Activated naive CD4-positive, alpha-beta T cell (primary cell): ENCODE results near the gene EIF4G1.

Experiments
- DNase-seq, 4 experiments: peaks; one replicate each; lab custom pipeline; 2025; lab: John Stamatoyannopoulos, UW

The EIF4G1 gene

DNA sequence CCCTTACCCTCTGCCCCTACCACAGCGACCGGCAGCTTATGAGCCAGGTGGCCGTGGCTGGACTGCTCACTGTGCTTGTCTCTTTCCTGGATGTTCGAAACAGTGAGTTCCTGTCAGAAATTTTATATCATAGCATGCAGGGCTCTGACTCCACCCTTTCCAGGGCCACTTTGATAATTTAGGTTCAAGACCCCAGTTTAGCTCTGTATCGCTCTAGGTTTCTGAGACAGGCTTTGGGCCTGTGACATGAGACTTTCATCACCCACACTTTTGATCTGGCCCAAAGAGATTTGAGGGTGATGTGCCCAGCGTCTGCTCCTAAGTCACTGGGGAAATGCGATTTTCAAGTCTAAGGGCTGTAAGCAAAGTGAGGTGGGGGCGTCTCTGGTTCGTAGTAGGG lies 6.5 kb upstream of the EIF4G1 start:
- no peak for DNase-seq

DNA sequence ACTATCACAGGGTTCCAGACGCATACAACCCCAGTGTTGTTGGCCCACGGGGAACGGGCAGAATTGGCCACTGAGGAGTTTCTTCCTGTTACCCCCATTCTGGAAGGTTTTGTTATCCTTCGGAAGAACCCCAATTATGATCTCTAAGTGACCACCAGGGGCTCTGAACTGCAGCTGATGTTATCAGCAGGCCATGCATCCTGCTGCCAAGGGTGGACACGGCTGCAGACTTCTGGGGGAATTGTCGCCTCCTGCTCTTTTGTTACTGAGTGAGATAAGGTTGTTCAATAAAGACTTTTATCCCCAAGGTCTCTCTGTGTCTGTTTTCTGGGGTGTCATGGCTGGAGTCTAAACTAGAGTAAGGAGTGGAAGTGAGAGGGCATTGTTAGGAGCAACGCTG lies 5.7 kb upstream of the EIF4G1 start:
- no peak for DNase-seq

DNA sequence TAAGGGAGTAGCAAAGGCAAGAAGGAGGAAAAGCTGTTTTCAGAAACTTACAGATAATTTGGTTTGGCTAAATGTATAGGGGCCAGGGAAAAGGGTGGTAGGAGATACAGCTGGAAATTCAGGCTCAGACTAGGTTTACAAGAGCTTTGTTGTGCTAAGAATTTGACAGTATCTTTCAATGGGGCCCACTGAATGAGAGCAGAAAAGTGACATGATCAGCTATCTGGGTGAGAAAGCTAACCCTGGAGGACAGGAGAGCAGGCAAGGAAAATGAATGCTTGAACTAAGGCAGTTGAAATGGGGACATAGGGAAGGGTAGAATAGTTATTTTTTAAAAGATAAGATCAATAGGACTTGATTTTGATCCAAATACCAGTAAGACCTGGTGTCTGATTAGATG lies 2.8 kb upstream of the EIF4G1 start:
- DNase-seq = no peak

DNA sequence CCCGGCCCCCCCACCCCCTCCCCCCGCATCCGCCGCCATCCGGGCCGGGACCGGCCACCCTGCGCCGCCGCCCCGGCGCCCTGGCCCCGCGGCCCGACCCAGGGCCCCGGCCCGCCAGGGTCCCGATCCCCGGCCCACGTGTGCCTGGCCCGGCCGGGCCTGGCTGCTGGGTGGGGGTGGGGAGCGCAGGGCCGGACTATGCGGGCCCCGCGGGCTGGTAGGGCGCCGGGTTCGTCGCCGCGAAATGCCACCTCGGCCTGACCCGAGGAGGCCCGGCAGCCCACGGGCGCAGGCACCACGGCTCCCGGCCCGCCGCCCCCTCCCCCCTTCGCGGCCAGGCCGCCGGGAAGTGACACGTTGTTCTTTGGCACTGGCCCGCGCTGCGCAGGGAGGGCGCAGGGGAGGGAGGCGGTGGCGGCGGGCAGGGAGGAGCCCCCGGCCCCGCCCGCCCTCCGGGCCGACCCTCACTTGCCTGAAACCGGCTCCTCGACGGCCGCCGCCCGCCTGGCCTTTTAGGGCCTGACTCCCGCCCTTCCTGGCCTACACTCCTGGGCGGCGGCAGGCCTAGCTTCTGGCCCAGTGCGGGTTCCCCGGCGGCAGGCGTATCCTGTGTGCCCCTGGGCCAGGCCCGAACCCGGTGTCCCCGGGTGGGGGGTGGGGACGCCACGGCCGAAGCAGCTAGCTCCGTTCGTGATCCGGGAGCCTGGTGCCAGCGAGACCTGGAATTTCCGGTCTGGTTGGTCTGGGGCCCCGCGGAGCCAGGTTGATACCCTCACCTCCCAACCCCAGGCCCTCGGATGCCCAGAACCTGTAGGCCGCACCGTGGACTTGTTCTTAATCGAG lies 515 bp downstream of the EIF4G1 start:
- peak in 3 of 4 experiments; percentile 36 to 66 (median 54) for DNase-seq

DNA sequence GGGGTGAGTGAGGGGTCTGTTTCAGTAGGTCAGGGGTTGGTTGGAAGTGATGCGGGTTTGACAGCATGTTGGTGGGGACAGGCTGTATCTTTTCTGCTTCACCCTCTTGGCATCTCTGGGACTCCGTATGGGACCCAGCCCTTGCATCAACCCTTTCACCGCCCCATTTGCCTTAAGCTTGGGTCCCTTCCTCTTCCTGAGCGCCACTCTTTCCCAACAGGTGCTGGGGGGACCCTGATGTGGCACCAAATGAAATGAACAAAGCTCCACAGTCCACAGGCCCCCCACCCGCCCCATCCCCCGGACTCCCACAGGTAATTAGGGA lies 1.1 kb downstream of the EIF4G1 start:
- no peak for DNase-seq

DNA sequence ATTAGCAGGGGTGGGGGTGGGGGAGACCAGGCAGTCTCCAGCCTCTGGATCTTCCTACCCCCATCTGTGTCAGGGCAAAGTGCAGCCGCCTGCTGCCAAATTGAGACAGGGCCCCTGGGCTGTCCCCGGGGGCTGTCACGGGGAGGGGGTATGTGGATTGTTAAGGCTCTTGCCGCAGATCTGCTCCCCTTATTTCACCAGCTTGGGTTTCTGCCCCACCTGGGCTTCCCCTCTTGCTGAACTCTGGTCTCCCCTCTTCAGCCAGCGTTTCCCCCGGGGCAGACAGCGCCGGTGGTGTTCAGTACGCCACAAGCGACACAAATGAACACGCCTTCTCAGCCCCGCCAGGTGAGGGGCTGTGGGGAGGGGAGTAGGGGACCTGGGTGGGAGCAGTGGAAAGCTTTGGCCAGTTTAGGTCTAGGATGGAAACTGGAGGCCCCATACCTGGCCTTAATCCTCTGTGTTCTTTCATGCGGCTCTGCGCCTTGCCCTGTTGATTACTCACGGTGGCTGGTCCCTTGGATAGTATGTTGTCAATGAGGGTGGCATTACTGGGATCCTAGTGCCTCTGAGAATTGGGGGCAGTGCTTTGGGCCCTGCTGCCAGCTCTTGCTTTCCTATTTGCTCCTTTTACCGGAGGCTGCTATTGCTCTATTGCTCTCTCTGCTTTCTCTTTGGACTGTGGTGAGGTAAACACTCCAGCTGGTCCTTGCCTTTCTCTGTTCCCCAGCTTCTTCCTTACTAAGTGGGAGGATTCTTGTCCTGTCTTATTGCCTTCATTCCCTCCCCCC lies 1.7 kb downstream of the EIF4G1 start:
- DNase-seq = no peak

DNA sequence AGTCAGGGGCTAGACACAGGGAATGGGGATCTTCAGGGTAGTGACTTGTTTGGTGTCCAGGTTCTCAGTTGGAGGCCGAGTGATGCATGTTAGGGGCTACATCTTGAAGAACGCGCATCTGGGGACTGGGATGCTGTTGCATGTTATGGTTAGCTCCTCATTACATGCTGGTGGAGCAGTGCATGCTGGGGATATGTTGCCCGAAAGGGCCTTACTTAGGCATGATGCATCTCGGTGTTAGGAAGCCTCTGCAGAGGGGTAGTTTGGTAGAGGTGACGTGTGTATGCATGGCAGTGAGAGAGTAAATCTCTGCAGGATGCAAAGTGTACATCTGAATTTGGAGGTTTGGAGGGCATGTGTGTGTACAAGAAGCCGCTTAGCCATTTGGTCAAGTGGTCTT lies 2.4 kb downstream of the EIF4G1 start:
- no peak for DNase-seq

DNA sequence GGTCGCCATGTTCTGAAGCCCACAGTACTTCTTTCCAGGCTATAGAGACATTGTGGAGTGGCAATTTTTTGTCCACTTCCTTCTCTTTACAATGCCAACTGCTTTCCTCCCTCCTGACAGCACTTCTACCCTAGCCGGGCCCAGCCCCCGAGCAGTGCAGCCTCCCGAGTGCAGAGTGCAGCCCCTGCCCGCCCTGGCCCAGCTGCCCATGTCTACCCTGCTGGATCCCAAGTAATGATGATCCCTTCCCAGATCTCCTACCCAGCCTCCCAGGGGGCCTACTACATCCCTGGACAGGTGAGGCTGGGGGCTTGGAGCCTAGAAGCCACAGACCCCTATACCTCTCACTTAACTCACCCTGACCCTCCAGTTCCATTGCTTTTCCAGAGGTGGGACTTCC lies 2.8 kb downstream of the EIF4G1 start:
- no peak for DNase-seq

DNA sequence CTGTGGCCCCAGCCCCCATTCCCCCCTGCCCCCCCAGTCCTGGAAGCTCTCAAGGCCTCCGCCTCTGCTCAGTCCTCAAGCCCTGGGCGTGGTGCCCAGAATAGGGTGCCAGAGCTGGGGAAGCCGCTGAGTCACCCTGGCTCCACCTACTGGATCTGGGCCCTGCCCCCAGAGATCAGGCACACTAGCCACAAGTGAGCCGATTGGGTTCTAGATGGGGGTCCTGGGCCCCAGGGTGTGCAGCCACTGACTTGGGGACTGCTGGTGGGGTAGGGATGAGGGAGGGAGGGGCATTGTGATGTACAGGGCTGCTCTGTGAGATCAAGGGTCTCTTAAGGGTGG lies 5.7 kb downstream of the EIF4G1 start:
- DNase-seq = peak in 1 of 4 experiments; percentile 7

DNA sequence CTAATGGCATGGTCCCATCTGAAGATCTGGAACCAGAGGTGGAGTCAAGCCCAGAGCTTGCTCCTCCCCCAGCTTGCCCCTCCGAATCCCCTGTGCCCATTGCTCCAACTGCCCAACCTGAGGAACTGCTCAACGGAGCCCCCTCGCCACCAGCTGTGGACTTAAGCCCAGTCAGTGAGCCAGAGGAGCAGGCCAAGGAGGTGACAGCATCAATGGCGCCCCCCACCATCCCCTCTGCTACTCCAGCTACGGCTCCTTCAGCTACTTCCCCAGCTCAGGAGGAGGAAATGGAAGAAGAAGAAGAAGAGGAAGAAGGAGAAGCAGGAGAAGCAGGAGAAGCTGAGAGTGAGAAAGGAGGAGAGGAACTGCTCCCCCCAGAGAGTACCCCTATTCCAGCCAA lies 7.3 kb downstream of the EIF4G1 start:
- no peak for DNase-seq

DNA sequence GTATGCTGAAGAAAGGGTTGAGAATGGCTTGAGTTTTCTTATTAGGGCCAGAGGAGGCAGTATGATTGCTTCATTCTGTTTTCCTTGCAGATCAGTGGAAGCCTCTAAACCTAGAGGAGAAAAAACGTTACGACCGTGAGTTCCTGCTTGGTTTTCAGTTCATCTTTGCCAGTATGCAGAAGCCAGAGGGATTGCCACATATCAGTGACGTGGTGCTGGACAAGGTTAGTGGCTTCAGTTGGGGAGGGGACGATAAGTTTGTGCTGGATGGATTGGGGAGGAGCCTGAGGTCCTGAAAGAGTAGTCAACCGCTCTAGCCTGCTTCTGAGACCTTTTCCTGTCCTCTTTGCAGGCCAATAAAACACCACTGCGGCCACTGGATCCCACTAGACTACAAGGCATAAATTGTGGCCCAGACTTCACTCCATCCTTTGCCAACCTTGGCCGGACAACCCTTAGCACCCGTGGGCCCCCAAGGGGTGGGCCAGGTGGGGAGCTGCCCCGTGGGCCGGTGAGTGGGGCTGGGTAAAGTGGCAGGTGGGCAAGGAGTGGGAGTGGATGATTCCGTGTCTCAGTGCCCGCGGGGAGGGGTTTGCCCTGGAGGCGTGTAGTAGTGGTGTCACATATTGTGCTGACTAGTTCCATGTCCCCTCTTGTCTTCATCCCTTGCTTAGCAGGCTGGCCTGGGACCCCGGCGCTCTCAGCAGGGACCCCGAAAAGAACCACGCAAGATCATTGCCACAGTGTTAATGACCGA lies 8.5 kb downstream of the EIF4G1 start:
- no peak for DNase-seq

DNA sequence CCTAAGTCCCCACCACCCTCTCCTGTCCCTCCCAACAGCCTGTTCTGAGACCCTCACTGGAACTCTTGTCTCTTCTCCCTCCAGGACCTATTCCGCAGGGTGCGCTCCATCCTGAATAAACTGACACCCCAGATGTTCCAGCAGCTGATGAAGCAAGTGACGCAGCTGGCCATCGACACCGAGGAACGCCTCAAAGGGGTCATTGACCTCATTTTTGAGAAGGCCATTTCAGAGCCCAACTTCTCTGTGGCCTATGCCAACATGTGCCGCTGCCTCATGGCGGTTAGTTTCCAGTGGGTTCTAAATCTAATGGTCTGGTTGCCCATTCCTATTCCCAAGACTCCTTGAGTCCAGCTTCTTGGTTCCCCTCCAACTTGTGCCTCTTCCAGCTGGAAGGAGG lies 9.3 kb downstream of the EIF4G1 start:
- no peak for DNase-seq

DNA sequence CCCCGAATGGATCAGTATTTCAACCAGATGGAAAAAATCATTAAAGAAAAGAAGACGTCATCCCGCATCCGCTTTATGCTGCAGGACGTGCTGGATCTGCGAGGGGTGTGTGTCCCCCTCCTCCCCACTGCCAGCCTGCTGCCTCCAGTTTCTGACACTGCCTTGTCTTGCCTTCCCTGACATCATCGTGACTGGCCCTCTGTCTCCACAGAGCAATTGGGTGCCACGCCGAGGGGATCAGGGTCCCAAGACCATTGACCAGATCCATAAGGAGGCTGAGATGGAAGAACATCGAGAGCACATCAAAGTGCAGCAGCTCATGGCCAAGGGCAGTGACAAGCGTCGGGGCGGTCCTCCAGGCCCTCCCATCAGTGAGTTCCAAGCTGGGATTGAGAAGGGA lies 10.9 kb downstream of the EIF4G1 start:
- no peak for DNase-seq

DNA sequence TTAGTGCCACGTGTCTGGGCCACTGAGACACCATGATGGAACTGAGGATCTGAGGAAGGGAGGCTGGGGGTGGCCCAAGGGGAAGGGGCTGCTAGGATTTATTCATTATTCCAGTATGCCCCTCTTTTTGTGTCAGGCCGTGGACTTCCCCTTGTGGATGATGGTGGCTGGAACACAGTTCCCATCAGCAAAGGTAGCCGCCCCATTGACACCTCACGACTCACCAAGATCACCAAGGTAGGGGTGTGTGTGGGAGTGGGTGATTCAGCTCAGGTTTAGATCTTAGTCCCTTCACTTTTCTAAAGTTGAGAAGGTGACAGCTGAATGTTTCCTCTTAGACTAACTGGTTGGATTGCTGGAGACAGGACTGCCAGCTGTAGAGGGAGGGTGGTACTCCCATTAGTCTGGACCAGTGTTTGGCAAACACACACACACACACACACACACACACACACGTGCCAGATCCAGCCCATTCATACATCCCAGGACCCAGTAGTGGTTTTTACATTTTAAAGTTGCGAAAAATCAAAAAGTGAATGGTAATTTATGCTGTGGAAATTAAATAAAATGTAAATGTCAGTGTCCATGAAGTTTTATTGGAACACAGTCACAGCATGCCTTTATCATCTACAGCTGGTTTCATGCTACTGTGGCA lies 11.4 kb downstream of the EIF4G1 start:
- DNase-seq = no peak

DNA sequence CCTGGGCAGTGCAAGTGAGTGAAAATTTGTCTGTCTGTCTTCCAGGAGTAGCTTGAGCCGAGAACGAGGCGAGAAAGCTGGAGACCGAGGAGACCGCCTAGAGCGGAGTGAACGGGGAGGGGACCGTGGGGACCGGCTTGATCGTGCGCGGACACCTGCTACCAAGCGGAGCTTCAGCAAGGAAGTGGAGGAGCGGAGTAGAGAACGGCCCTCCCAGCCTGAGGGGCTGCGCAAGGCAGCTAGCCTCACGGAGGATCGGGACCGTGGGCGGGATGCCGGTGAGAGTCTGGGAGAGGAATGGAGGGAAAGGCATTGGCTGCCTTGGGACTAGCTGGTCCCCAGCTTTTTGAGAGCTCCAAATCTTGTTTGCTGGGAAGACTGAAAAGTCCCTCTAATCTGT lies 12.8 kb downstream of the EIF4G1 start:
- DNase-seq = no peak

DNA sequence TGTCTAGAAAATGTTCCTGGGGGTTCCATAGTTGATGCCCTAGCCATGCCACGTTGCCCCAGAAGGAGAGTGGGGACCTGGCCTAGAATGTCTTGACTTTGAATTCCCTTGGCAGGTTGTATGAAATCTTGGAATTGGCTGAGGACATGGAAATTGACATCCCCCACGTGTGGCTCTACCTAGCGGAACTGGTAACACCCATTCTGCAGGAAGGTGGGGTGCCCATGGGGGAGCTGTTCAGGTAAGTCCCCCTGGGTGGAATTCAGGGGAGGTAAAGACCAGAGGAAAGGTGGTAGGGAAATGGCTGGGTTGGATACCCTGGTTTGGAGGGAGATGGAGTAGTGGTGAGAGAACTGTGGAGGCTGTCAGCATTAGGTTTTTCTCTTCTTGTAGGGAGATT lies 14.1 kb downstream of the EIF4G1 start:
- DNase-seq = no peak

DNA sequence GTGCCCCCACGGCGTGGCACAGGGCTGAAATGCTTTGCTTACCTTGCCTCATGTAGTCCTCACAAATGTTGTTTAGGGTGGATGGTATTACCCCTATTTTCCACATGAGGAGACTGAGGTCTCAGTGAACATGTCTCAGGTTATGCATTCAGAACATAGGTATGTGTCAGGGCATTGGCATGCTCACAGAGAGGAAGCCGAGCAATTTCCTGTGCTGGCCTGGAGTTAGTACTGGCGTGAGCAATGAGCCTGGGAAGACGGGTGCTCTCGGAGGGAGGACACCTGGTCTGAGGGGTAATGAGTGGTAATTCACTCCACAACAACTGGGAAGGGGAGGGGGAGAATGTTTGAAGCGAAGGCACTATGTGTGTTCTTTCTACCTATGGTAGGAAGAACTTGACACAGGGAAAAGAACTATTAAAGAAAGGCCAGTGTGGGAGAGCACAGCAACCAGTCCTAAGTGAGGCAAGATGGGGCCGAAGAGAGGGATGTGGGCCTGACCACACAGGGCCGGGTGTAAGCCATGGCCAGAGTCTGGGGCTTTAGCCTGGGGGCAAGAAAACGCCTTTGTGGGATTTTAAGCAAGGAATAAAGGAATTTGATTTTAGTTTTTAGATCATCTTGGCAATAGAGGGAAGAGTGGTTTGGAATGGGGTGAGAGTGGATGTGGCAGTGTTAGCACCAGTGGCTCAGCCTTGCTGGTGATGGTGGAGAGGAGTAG lies 18.1 kb downstream of the EIF4G1 start:
- no peak for DNase-seq

DNA sequence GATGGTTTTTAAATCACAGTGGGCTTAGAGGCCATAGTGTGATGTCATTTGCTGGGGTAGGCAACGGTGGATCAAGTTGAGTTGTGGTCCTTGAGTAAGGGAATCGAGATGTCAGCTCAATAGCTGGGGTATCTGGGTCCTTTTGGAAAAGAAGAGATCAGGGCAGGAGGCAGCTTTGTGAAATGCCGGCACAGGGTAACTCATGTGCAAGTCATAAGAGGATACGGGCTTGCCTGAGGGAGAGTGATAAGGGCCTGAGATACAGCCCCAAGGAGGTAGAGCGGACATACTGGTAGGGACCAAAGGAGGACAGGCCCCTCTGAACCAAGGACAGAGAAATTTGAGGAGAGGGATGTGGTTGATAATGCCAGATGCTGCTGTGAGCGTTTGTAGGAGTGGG lies 18.8 kb downstream of the EIF4G1 start:
- no peak for DNase-seq

DNA sequence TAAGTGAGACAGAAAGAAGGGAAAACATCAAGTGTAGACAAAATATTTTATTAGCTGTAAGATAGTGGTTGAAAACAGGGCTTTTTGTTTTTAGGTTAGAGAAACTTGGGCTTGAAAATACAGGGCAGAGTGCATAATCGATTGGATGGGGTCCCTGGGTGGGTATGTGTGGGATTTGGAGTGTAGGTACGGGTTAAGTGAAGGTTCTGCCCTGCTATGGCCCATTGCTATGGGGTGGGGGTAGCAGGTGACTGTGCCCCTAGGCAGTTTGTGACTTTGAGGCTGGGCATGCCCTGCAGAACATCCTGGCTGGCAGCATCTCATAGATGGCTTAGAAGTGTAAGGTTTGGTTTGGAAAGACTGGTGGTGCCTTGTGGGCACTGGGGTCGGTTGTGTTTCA lies 19.3 kb downstream of the EIF4G1 start:
- DNase-seq = no peak

DNA sequence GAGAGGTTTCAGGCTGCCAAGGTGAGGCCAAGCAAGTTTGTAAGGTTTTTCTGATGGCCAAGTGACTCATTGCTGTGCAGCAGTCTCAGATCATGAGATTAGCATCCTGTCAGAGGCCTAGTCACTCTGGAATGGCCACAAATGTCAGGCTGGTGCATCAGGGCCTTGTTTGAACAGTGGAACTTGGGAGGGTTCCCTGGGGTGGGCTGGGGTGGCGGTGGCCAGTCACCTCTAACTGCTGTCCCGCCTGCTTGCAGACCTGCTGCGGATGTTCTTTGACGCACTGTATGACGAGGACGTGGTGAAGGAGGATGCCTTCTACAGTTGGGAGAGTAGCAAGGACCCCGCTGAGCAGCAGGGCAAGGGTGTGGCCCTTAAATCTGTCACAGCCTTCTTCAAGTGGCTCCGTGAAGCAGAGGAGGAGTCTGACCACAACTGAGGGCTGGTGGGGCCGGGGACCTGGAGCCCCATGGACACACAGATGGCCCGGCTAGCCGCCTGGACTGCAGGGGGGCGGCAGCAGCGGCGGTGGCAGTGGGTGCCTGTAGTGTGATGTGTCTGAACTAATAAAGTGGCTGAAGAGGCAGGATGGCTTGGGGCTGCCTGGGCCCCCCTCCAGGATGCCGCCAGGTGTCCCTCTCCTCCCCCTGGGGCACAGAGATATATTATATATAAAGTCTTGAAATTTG lies 20.2 kb downstream of the EIF4G1 start:
- peak in 1 of 4 experiments; percentile 13 for DNase-seq

DNA sequence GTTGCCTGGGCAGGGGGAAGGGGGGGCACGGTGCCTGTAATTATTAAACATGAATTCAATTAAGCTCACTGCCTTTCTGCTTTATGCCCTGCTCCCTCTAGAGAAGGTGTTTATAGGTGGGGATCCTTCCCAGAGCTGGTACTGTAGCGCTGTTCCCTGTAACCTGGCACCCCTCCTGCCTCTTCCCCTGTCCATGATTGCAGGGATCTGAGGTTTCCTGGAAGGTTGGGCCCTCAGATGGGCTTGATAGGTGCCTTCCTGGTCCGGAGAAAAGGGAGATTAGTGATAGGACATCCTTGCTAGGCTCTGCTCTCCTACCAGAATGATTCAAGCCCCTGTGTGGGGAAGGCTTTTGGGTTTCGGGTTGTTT lies 20.9 kb downstream of the EIF4G1 start:
- no peak for DNase-seq
